GM19372 (cell line): ENCODE results near the gene KLHL13.
"Not testable (repeated sequence)": the region's sequence is repeated elsewhere in the genome, so short reads cannot be mapped to it uniquely, and the experiment has no call there.

Experiments
- ATAC-seq: cut with Tn5 transposase; IDR thresholded peaks from one replicate; pipeline ENCODE4 v1.9.1; 2021; ENCODE audit warnings: mild to moderate bottlenecking, low read depth, moderate library complexity; ENCODE audit not compliant: unreplicated experiment

The KLHL13 gene

DNA sequence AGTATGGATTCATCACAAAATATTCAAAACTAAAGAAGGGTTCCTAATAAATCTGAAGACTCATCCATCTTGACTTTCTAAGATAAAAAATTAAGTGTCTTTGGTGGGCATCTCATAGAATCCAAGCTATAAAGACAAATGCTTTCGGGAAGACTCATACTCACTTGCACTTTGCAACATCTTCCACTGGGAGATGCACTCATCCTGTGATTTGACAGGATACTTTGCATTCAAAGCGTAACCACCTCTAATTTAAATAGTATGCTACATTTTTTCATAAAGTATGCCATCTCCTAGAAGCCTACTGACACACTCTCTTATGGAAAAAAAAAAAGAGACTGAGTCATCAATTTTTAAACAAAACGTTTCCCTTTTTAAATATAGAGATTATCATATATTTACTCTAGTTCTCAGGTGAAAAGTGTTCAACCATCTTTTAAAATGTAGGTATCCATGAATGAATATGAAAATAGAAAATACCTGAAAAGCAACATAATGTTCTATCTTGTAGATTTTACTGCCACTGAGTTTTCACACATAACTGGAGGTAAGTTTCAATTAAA, 119.6 kb downstream of the KLHL13 start:
- ATAC-seq, result no peak

DNA sequence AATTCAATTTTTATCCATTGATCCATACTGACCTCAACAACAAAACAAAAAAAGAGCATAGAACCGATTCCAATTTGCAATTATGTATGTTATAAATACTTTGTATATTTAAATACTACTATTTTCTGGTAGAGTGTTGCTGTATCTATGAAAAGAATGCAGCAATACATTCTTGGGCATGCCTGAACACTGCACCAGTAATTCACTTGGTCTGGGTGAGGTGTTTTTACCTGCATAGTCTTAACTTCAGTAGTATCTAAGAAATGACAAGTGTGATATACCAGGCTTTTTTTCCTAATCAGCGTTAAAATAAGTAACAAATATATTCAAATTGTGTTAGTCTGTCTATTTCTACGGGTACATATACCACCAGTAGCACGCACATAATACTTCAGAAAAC, 120.2 kb downstream of the KLHL13 start:
- no peak for ATAC-seq

DNA sequence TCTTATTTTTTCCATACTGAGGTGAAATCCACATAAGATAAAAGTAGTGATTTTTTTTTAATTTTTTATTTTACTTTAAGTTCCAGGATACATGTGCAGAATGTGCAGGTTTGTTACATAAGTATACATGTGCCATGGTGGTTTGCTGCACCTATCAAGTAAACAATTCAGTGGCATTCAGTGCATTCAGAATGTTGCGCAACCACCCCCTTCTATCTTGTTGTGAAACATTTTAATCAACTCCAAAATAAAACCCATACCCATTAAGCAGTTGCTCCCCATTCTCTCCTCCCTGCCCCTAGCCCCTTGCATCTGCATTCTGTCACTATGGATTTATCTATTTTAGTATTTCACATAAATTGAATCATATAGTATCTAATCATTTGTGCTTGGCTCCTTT, 121.2 kb downstream of the KLHL13 start:
- ATAC-seq, result no peak

DNA sequence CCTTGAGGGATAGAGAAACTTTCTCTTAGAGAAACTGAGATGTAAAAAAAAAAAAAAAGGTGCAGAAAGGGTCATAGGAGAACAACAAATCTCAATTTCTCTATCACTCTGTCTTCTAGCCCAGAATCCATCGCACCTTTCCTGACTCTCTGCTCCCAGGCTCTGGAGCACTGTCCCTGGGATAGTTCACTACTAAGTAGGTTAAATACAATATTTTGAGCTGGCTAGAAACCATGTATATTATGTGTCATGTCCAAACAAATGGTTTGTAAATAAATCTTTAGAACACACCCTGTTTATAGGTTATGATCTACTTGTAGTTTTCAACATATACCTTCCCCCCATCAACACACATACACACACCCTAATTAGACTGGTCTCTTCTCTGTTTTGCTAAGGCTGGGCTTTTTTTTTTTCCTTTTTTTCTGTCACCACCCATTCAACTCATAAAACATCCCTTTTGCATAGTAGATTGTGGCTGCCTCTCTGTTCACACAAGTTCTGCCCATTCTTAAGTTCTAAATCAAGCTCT, 124.4 kb downstream of the KLHL13 start:
- ATAC-seq, result no peak

DNA sequence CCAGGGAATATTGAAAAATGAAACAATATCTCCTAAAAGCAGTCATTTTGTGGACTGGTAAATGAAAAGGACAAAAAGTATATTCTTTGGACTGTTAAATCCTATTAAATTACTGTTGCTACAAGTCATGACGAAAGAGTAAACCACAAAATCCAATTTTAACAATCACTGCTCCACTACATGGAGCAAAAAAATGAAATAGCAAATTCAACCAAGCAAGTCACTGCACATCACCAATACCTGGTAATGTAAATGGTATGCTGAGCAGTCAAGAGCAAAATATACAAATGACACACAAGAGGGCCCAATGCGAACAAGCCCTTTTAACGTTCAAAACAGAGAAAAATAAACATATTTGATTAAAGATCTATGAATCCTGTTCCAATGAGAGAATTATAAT, 126.2 kb downstream of the KLHL13 start:
- no peak for ATAC-seq

DNA sequence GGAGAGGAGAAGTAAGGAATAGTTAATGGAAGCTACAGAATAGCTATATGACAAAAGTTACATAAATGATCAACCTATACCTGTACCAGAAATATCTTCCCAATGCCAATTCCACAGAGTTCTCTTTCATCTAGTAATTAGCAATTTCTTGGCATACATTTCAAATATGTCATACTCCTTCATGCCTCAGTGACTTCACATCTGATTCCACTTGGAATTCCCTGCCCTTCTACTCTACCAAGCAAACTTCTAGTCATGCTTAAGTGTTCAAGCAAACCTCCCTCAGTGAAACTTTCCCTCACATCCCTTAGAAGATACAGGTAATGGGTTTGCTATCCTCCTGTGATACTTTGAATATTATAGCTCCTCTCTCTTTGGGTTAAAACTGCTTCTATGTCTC, 127.1 kb downstream of the KLHL13 start:
- ATAC-seq, result no peak

DNA sequence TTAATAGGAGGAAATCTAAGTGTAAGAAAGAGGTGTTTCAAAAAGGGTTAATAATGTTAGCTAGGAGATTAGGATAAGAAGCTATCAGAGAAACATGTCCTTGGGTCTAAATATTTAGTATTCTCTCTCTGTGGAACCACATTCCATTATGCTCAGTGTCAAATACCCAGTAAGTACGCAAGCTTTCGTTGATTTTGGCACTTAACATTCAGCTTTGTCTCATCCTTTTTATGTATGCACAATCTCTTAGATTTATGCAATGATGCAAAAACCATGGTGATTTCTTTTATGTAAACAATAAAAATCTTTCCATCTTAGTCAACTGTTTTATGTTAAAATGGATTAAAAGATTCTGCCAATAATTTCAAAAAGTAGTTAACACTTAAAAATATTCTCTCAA, 129.2 kb downstream of the KLHL13 start:
- no peak for ATAC-seq

DNA sequence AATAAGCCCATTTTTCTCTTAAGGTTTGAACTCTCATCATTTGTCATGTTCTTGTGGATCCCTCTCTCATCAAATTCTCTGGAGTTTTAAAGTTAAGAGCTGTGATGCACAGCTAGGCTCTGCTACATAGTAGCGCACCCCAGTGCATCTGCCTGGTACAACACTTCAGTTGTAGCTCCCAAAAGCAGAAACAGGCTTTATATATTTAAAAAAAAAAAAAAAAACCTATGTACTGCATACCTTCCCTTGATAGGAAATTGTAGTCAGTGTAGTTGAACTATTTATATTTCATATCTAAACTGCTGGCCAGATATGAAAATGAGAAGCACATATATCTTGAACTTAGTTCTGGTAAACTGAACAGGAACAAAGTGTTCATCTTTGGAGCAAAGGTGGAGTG, 131.4 kb downstream of the KLHL13 start:
- ATAC-seq, result no peak

DNA sequence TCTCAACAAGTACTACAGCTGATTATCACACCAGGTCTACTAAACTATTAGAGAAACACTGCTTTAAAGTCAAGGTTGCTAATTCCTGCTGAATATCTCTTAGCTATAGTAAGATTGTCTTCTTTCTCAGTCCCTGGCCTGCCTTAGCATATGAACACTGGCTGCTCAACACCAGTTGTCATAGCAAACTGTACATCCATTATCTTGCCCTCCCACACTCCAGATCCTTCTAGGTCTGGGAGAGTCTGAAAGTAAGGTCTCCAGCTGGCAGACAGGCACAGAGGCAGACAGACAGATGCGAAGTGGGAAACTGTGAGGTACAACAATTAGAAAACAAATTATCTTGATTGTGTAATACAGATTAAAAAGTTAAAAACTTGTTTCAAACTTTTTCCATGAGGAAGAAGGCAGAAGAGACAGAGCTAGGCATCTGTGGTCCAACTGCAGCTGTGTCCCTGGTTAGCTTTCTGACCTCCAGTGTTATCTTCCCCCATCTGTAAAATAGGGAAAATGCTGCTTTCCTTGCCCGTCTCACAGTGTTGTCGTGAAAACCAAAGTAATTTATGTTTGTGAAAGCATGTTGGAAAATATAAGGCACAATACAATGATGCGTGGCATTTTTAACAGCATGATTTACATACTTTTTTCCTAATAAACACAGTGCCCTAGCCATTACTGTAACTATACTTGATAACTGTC, 133.8 kb downstream of the KLHL13 start:
- no peak for ATAC-seq

DNA sequence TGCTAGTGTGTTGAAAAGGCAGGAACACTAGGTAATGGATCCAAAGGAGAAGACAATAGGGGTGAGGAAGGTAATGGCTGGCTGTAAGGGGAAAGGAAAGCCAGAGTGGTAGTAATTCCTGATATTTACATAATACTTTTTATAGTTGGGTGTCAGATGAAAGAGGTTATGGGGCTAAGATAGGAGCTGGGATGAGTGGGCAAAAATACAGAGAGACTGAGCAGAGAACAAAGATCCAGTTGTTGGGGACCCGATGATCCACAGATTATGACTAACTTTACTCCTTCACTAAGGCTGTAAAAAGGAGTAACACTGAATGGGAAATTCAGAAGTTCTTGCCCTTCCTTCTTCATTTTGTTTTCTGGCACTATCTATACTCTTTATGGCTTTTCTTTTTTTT, 138.2 kb downstream of the KLHL13 start:
- no peak for ATAC-seq

DNA sequence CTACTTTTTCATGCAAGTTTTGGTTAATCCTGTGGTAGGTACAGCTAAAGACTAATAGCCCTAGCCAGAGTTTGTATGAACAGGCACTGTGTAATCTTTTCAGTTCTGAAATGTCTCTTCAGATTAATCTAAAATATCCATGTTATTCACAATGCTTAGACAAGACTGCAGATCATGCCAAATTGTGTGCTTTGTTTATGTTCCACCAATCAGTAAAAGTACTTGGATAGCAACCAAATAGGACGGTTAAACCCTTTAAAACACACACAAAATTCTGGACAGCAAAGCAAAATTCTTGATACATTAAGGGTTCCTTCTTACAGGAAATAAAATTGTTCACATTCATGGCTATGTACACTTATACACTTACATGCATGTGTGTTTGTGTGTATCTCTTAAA, 139.1 kb downstream of the KLHL13 start:
- ATAC-seq, result no peak

DNA sequence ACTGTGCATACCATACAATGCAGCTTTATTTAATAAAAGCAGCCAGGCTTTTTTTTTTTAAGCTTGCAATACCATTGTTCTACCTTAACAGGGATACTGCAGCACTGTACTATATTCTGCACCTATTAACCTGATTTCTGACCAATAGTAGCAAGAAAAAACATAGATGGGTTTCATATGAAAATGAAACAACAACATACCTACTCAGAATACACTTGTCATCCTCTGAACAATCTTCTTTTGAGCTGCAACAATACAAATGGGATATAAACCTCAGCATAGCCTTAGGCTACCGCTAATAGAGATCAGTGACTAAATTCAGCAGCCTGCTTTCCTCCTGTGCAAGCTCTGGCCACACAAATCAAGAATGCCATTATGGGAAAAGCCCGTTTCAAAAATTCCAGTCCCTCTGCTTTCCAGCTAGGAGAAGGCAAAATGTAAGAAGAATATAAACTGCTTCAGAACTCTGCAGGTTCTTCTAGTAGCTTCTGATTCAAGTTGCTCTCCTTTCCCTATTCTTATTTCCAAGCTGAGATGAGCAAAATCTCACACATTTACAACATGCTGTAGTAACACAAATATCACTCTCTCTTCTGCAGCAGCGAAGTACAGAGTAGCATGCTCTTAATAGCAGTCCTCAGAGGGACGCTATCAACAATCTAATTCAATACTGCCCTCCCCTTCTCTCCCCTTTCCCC, 143.4 kb downstream of the KLHL13 start:
- no peak for ATAC-seq

DNA sequence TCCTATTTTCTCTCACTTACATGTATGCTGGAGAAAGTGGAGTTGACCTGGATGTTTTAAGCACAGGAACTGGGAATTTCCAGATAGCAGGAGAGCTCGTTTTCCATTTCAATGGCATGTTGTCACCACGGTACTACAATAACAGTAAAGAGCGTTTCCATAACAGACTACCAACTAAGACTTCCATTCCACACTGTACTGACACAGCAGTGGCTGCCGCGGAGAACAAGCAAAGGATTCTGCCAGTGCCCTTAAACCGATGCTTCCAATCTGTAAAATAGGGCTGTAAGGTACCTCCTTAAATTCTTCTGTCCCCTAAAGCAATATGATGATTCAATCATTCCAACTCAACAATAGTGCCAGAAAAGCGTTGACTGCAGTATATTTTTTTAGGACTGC, 143.9 kb downstream of the KLHL13 start:
- ATAC-seq, result no peak

DNA sequence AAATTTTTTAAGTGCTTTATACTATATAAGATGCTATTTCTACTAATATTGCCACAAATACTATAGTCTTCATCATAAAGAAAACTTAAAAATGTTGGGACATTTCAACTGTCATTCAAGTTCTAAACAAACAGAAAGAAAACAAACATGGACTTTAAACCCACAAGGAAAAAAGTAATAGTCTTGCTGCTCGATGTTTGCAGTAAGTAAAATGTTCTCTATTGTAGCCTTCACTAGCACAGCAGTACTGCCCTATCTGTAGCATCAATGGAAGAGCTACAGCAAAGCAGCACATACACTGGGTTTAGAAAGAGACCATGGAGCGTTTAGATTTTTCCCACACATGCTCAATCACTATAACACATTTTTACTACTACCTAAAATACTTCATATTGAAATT, 146.8 kb downstream of the KLHL13 start:
- no peak for ATAC-seq

DNA sequence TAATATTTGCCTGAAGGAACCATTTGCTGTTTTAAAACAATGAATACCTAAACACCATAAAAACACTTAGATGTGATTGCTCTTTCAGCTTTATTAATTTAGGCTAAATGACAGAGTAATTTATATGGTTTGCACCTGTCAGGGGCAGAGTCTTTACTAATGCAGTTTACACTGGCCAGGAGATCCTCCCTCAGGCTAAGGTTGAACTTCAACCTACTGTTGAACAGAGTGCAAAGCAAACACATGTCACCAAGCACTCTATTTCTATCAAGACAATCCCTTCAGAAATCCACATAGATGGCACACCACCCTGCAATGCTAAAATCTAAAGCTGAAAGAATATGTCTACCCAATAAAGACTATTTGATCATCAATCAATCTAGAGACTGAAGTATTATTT, 147.3 kb downstream of the KLHL13 start:
- ATAC-seq, result no peak

DNA sequence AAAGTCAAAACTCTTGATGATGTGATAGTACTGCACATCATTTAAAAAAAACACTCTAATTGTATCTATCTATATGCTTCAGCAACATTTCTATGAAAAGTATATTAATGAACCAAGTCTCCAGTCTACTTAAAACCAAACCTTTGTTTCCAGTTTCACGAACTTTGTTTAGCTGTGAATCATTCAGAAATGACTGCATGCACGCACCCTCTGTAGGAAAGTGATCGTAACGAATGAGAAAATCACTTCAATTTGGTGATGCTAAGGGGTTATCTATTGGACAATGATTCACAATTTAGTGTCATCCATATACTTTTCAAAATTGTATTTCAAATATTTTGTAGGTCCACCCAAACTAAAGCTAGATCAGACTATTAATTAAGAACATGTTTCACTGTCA, 157.6 kb downstream of the KLHL13 start:
- no peak for ATAC-seq

DNA sequence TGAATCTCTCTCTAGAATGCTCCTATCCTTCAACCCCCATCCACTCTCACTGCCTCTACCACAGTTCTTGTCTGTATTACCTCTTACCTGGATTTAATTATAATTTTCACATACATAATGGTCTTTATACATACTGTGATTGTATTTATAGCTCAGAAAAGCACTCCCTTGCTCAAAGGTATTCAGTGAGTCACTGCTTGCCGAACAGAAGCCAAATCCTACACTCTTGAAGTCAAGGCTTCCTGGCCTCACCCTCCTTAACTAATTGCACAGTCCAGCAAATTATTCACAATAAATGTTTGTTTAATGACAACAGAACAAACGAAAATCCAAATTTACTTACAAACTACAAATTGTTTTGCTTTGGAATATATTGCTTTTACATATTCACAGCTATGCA, 159.5 kb downstream of the KLHL13 start:
- ATAC-seq, result no peak

DNA sequence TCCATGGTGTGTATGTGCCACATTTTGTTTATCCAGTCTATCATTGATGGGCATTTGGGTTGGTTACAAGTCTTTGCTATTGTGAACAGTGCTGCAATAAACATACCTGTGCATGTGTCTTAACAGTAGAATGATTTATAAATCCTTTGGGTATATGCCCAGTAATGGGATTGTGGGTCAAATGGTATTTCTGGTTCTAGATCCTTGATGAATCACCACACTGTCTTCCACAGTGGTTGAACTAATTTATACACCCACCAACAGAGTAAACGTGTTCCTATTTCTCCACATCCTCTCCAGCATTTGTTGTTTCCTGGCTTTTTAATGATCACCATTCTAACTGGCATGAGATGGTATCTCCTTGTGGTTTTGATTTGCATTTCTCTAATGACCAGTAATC, 177.3 kb downstream of the KLHL13 start:
- ATAC-seq, result not testable (repeated sequence)

DNA sequence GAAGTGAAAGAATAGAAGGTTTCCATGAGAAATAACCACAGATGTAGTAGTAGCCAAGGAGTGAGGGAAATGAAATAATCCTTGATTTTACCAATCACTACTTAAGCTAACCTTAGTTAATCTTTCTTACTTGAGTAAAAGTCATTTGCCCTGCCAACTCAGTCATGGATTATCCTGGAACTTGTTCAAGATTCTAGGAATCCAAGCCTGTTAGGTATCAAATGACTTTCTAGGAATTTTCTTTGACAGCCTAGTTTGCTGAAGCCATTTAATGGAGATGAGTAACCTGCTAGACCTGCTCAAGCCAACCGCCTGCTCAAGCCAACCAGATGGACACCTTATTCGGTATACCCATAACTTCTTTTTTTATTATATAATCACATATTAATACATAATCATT, 180.5 kb downstream of the KLHL13 start:
- ATAC-seq, result no peak

DNA sequence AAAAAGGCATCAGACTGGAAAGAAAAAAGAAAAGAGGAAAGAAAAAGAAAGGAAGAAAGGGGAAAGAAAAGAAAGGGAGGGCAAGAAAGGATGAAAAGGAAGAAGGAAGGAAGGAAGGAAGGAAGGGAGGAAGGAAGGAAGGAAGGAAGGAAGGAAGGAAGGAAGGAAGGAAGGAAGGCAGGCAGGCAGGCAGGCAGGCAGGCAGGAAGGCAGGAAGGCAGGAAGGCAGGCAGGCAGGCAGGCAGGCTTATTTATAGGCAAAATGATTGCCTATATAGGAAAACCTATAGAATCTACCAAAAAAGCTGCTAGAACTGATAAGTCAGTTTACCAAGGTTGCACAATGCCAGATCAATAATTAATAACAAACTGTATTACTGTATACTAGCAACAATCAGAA, 186.5 kb downstream of the KLHL13 start:
- not testable (repeated sequence) for ATAC-seq

DNA sequence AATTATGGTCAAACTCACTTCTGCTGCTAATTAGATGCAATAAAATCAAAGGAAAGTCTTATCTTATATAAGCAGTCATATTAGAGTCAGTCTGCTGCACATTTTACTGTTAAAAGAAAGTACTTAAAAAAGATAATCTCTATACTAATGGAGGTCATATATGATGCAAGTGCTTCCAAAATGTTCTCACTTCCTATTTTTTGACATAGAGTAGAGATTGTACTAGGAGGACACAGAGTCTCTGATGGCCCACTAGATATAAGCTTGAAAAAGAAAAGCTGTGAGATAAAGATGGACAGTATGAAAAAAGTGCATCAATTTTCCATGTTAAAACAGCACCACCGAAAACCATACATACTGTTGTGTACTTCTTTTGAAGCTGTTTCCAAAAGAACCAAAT, 196.9 kb downstream of the KLHL13 start:
- no peak for ATAC-seq

DNA sequence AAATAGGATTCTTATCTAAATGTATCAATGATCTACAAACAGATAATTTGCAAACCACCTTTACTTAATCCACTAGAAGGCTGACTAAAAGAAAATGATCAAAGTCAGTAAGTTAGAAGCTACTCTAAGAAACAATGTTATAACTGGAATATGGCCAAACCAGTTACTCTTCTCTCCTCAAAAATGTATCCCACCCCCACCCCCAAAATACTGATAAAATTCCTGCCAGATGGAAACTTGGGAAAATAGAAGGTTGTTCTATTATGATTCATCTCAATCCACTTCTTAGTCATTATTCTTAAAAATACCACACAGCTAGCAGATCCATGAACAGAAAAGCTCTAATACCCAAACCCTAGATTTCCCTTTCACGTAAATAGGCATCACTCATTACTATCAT, 206.4 kb downstream of the KLHL13 start:
- no peak for ATAC-seq
